DMS79 (cell line): ENCODE data around the gene NBPF9.
"Not testable (repeated sequence)": the region's sequence is repeated elsewhere in the genome, so short reads cannot be mapped to it uniquely, and the experiment has no call there.

Experiments used
- DNase-seq: peaks from one replicate; lab custom pipeline; 2025; lab: John Stamatoyannopoulos, UW

NBPF9 gene

GRCh38 chr1:149103109-149104081 lies at the start of gene NBPF9:
Gene NBPF9, minus strand, starts transcription at chr1:149103551. Its CDS starts 21,412 bp downstream, at chr1:149082139.
- not testable (repeated sequence) for DNase-seq

GRCh38 chr1:149149909-149150308 lies 46.6 kb upstream of the NBPF9 start:
- not testable (repeated sequence) for DNase-seq

DNA sequence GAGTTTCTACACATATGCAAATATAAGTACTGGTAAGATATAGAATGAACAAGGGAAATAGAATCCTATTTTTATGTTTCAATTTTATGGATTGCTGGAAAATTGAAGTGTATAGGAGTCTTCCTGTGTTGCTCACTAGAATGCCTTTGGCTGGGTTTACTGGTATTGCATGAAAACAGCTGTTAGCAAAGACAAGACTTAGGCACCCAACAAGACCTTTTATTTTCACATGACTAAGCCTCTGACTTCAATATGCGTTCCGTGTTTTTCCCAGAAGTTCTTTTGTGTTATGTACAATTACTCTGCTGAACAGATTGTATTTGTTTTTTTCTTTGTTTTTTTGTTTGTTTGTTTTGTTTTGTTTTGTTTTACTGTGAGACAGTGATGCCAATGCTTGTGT lies 34.2 kb upstream of the NBPF9 start:
- DNase-seq = not testable (repeated sequence)

GRCh38 chr1:149130938-149131337 lies 27.6 kb upstream of the NBPF9 start:
- DNase-seq = not testable (repeated sequence)

- not testable (repeated sequence) for DNase-seq
Measured at GRCh38 chr1:149129245-149129644, 25.9 kb upstream of the NBPF9 start.

GRCh38 chr1:149126555-149127145 lies 23.3 kb upstream of the NBPF9 start:
- not testable (repeated sequence) for DNase-seq

- DNase-seq = not testable (repeated sequence)
Measured at GRCh38 chr1:149123948-149124926, 20.9 kb upstream of the NBPF9 start.

DNA sequence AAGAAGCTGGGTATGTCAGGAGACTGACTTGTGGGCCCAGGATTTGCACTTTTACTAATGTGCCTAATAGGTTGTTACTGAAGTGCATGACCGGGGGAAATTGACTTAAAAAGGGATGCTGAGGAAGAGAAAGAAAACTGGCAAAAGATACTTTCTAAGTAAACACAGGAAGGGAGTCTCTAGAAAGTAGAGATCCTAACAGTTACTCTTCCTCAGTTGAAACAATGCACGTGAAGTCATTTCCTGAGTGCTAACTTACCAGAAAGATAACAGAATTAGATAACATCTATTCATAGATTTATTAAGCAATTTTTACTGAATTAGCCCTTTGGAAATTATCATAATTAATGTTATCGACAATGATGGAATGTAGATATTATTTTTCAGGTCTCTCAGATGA lies 9.5 kb upstream of the NBPF9 start:
- not testable (repeated sequence) for DNase-seq

DNA sequence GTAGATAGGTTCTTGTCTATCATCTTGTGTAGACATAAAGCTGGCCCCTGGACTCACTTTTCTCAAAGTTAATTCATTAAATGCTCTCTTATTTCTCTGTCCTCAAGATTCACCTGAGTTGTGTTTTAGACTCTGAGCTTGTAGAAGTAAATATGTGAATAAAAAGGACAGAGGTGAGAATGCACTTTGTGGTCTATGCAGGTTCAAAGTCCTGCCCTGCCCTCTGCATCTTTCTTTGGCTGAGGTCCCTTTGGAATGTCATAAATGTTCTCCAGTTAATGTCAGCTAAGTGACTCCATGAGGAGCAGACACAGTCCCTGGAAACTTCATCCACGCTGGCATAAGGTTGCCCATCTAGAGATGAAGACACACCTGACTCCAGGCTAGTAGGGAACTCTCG lies 7.0 kb upstream of the NBPF9 start:
- not testable (repeated sequence) for DNase-seq

DNA sequence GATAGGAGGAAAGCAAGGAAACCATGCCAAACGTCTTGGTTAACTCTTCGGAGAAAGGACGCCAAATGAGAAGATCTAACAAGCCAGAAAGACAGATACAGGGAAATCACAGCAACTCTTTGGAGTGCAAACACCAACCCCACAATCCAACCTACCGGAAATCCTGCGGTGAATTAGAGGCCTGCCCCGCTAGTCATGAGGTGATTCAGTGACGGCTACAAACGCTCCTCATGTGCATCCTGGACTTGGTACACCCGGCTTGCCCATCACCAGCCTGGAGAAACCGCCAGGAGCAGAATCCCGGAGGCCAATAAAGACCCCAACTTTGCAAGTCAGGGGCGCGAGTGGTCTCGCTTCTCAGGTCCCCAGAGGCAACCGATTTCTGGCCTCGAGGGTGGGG lies 777 bp downstream of the NBPF9 start:
- DNase-seq = not testable (repeated sequence)

DNA sequence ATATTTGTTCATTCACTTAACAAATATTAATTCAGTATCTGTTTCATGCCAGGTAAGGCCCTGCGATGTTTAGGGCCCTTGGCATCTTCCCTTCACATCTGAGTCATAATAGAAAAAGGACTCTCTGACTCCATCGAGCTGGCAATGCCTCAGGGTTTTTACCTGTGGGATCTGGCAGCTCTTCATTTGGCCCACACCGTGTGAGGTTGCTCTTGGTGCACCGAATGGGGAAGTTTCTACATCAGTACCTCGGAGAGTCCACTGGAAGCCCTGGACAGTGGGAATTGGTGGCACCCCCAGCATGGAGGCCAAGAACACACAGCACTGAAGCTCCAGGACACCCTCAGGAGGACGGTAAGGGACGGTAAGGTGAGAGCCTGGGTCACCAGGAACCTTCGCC lies 5.1 kb downstream of the NBPF9 start:
- not testable (repeated sequence) for DNase-seq

- DNase-seq = not testable (repeated sequence)
Measured at GRCh38 chr1:149093155-149093554, 10.2 kb downstream of the NBPF9 start.

- not testable (repeated sequence) for DNase-seq
Measured at GRCh38 chr1:149075505-149076127, 27.7 kb downstream of the NBPF9 start.

- DNase-seq = not testable (repeated sequence)
Measured at GRCh38 chr1:149064611-149065010, 38.7 kb downstream of the NBPF9 start.

GRCh38 chr1:149043056-149043455 lies 60.3 kb downstream of the NBPF9 start:
- DNase-seq = not testable (repeated sequence)

DNA sequence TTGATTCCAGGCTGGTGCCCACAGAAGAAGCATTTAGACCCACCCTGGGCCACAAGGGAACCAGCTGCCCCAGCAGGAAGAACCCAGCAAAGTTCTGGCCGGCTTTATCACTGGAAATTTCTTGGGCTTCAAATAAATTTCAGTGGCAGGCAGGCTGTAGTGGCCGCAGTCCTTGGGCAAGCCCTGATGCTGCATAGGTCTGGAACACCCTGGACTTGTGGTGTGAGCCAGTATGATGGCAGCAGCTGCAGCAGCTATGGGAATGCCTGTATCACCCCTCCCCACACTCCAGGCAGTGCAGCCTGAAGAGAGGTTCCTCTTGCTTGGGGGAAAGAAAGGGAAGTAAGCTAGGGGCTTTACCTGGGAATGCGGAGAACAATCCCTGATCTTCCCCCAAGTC lies 69.4 kb downstream of the NBPF9 start:
- DNase-seq = not testable (repeated sequence)

GRCh38 chr1:149024327-149024726 lies 79.0 kb downstream of the NBPF9 start:
- DNase-seq = not testable (repeated sequence)

DNA sequence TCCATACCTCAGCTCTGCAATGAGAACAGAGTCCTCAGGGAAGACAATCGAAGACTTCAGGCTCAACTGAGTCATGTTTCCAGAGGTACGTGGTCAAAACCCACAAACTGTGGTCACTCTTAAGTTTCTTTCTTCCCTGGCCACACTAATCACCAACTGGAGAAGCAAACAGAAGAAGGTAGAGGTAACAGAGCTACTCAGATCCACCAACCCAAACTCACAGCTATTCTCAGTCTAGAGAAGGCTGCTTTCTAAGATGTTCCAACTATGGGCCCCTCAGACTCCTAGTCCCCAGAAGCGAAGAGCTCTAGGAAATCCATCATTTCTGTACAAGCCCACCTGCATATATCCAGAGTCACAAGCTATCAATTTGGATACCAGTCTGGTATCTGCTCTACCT lies 84.8 kb downstream of the NBPF9 start:
- DNase-seq = not testable (repeated sequence)

DNA sequence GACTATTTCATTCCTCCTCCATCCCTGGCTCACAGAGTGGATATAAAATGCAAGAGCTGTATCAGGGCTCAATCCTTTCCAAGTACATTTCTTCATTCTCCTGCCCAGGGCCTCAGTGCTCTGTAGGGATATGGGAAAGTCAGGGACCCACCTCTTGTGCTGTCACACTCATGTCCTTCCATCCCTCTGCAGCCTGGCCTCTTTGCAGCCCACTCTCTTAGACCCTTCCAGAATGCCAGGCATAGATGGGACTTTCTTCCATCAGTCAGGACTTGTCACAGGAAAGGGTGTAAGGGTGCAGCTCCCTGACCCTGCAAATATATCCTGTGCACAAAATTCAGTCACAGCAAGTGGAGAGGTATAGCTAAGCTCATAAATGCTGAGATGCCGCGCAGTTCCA lies 86.7 kb downstream of the NBPF9 start:
- not testable (repeated sequence) for DNase-seq

- DNase-seq = not testable (repeated sequence)
Measured at GRCh38 chr1:149015522-149015921, 87.8 kb downstream of the NBPF9 start.

GRCh38 chr1:149013513-149013912 lies 89.8 kb downstream of the NBPF9 start:
- not testable (repeated sequence) for DNase-seq
